ENCODE measurements around the gene MYH9.

The MYH9 gene

GRCh38 chr22:36234213-36234612, 153.6 kb downstream of the MYH9 start:
- Histone ChIP-seq H3K36me3 (ENCODE audit: control insufficient read depth, low read length) (no peaks in the 10 kb centered on the region), H3F3A (ENCODE audit: control insufficient read depth, insufficient read depth) (no peaks in the 10 kb centered on the region), H3K27ac (ENCODE audit: low read depth, low read length) (no peak overlapping the region), H3K4me3 (ENCODE audit: low read length) (no peak overlapping the region), H3K4me2 (ENCODE audit: low read length) (no peak overlapping the region), H3K27me3 (ENCODE audit: control insufficient read depth, low read length) (no peaks in the 10 kb centered on the region), H4K20me1 (ENCODE audit: control insufficient read depth, insufficient read depth, low read depth, low read length) (no peaks in the 10 kb centered on the region), H3K4me1 (ENCODE audit: control insufficient read depth, low read length) (peaks cover 10% of the 10 kb centered on the region), H3K9me2 (replicated peaks; ENCODE audit: control insufficient read depth, low read length) (no peaks in the 10 kb centered on the region), H3K79me2 (ENCODE audit: control insufficient read depth, low read length) (no peaks in the 10 kb centered on the region), H3K9me3 (ENCODE audit: control insufficient read depth, insufficient read depth, low read length) (no peaks in the 10 kb centered on the region)
- TF ChIP-seq CTCF (IDR thresholded peaks at IDR 0.05; ENCODE audit: low read depth, low read length, poor library complexity, severe bottlenecking) (no peak), EZH2phosphoT487 (IDR thresholded peaks at IDR 0.05; ENCODE audit: borderline replicate concordance, low read length) (no peak)

- no peaks in the 10 kb centered on the region for H3K27me3 ChIP-seq (ENCODE audit: control insufficient read depth, low read length)
- H3K27ac ChIP-seq (ENCODE audit: low read depth, low read length) = no peak overlapping the region
- no peaks in the 10 kb centered on the region for H3K9me3 ChIP-seq (ENCODE audit: control insufficient read depth, insufficient read depth, low read length)
- no peaks in the 10 kb centered on the region for H3K79me2 ChIP-seq (ENCODE audit: control insufficient read depth, low read length)
- H3K4me3 ChIP-seq (ENCODE audit: low read length) = no peak overlapping the region
- H3F3A ChIP-seq (ENCODE audit: control insufficient read depth, insufficient read depth) = no peaks in the 10 kb centered on the region
- H3K4me1 ChIP-seq (ENCODE audit: control insufficient read depth, low read length) = peaks cover 6% of the 10 kb centered on the region
- H3K36me3 ChIP-seq (ENCODE audit: control insufficient read depth, low read length) = no peaks in the 10 kb centered on the region
- TF ChIP-seq CTCF (IDR thresholded peaks at IDR 0.05; ENCODE audit: low read depth, low read length, poor library complexity, severe bottlenecking) = no peak
- TF ChIP-seq EZH2phosphoT487 (IDR thresholded peaks at IDR 0.05; ENCODE audit: borderline replicate concordance, low read length) = no peak
- no peak overlapping the region for H3K4me2 ChIP-seq (ENCODE audit: low read length)
- no peaks in the 10 kb centered on the region for H3K9me2 ChIP-seq (replicated peaks; ENCODE audit: control insufficient read depth, low read length)
- no peaks in the 10 kb centered on the region for H4K20me1 ChIP-seq (ENCODE audit: control insufficient read depth, insufficient read depth, low read depth, low read length)
Observed at GRCh38 chr22:36233796-36234195, 154.0 kb downstream of the MYH9 start.

- Histone ChIP-seq H3K27me3 (ENCODE audit: control insufficient read depth, low read length) (no peaks in the 10 kb centered on the region), H3K4me1 (ENCODE audit: control insufficient read depth, low read length) (no peaks in the 10 kb centered on the region), H3K9me2 (replicated peaks; ENCODE audit: control insufficient read depth, low read length) (no peaks in the 10 kb centered on the region), H3K9me3 (ENCODE audit: control insufficient read depth, insufficient read depth, low read length) (no peaks in the 10 kb centered on the region), H3K36me3 (ENCODE audit: control insufficient read depth, low read length) (no peaks in the 10 kb centered on the region), H3K4me3 (ENCODE audit: low read length) (no peak overlapping the region), H3K4me2 (ENCODE audit: low read length) (no peak overlapping the region), H3F3A (ENCODE audit: control insufficient read depth, insufficient read depth) (no peaks in the 10 kb centered on the region), H4K20me1 (ENCODE audit: control insufficient read depth, insufficient read depth, low read depth, low read length) (no peaks in the 10 kb centered on the region), H3K27ac (ENCODE audit: low read depth, low read length) (no peak overlapping the region), H3K79me2 (ENCODE audit: control insufficient read depth, low read length) (no peaks in the 10 kb centered on the region)
- TF ChIP-seq EZH2phosphoT487 (IDR thresholded peaks at IDR 0.05; ENCODE audit: borderline replicate concordance, low read length) (no peak), CTCF (IDR thresholded peaks at IDR 0.05; ENCODE audit: low read depth, low read length, poor library complexity, severe bottlenecking) (no peak)
Observed at GRCh38 chr22:36232715-36233401, 154.9 kb downstream of the MYH9 start.

All from DOHH2 (cell line).